ENCODE data around the gene RTKN. TPM values are rescaled to one million over a fixed set of nuclear protein-coding genes. Genes with fewer than 3 reads are reported as not detected.
"Not testable (repeated sequence)": the region's sequence is repeated elsewhere in the genome, so short reads cannot be mapped to it uniquely, and the experiment has no call there.

The RTKN gene
- total and polyA plus RNA-seq, 4 donors: 10.3 to 27.7 (median 15.6) TPM

- H3K4me3 ChIP-seq (ENCODE audit: low read length in 2 of 2); H3K9me3 ChIP-seq (ENCODE audit: control insufficient read depth, low read length); H3K36me3 ChIP-seq (ENCODE audit: control insufficient read depth in 1 of 2, insufficient read depth in 2 of 2, low read length in 1 of 2); H3K4me1 ChIP-seq (ENCODE audit: control insufficient read depth in 1 of 2, insufficient read depth in 2 of 2, low read length in 2 of 2); intact Hi-C loops (cut with DNase I); H3K27me3 ChIP-seq (ENCODE audit: control insufficient read depth in 1 of 2, insufficient read depth in 2 of 2, low read length in 1 of 2); ATAC-seq (ENCODE audit: low FRiP score); H3K27ac ChIP-seq (ENCODE audit: low read depth in 1 of 2, low read length in 2 of 2): not testable (repeated sequence)
- WGBS, 2 donors: 93 to 97% methylated on average over 16 of the region's 16 CpGs
- DNase-seq: peak in 1 of 2 donors; percentile 62
Observed at GRCh38 chr2:74442483-74443297, 953 bp upstream of the RTKN start.

- Histone ChIP-seq H3K27ac (ENCODE audit: low read depth in 1 of 2, low read length in 2 of 2) (no peak overlapping the region), H3K4me3 (ENCODE audit: low read length in 2 of 2) (peak overlapping the region in 1 of 2 donors; percentile 41), H3K36me3 (ENCODE audit: control insufficient read depth in 1 of 2, insufficient read depth in 2 of 2, low read length in 1 of 2) (no peaks in the 10 kb centered on the region), H3K4me1 (ENCODE audit: control insufficient read depth in 1 of 2, insufficient read depth in 2 of 2, low read length in 2 of 2) (no peaks in the 10 kb centered on the region), H3K27me3 (ENCODE audit: control insufficient read depth in 1 of 2, insufficient read depth in 2 of 2, low read length in 1 of 2) (no peaks in the 10 kb centered on the region), H3K9me3 (ENCODE audit: control insufficient read depth, low read length) (no peaks in the 10 kb centered on the region)
- intact Hi-C loops (cut with DNase I): no loop called here
- peak; percentile 24 for ATAC-seq (ENCODE audit: low FRiP score)
- WGBS, 2 donors: 27 to 31% methylated on average over 33 of the region's 33 CpGs
- DNase-seq: no peak
Observed at GRCh38 chr2:74441170-74441689, 507 bp downstream of the RTKN start.

- 12 to 16% methylated on average over 38 to 45 of the region's 45 CpGs for WGBS, 2 donors
- H3K27ac ChIP-seq (ENCODE audit: low read depth in 1 of 2, low read length in 2 of 2): peak overlapping the region in 1 of 2 donors; percentile 41
- intact Hi-C loops (cut with DNase I): no loop called here
- H3K4me1 ChIP-seq (ENCODE audit: control insufficient read depth in 1 of 2, insufficient read depth in 2 of 2, low read length in 2 of 2): no peaks in the 10 kb centered on the region
- DNase-seq: peak; percentile 92 to 95
- H3K4me3 ChIP-seq (ENCODE audit: low read length in 2 of 2): peak overlapping the region; percentile 8 to 41
- H3K36me3 ChIP-seq (ENCODE audit: control insufficient read depth in 1 of 2, insufficient read depth in 2 of 2, low read length in 1 of 2): no peaks in the 10 kb centered on the region
- no peaks in the 10 kb centered on the region for H3K27me3 ChIP-seq (ENCODE audit: control insufficient read depth in 1 of 2, insufficient read depth in 2 of 2, low read length in 1 of 2)
- peak; percentile 95 for ATAC-seq (ENCODE audit: low FRiP score)
- no peaks in the 10 kb centered on the region for H3K9me3 ChIP-seq (ENCODE audit: control insufficient read depth, low read length)
Observed at GRCh38 chr2:74440378-74441169, 1.2 kb downstream of the RTKN start.

- ATAC-seq (ENCODE audit: low FRiP score): peak; percentile 65
- H3K9me3 ChIP-seq (ENCODE audit: control insufficient read depth, low read length): no peaks in the 10 kb centered on the region
- no peaks in the 10 kb centered on the region for H3K36me3 ChIP-seq (ENCODE audit: control insufficient read depth in 1 of 2, insufficient read depth in 2 of 2, low read length in 1 of 2)
- peak overlapping the region; percentile 8 to 41 for H3K4me3 ChIP-seq (ENCODE audit: low read length in 2 of 2)
- intact Hi-C loops (cut with DNase I): no loop called here
- 4% methylated on average over 13 to 14 of the region's 14 CpGs for WGBS, 2 donors
- no peaks in the 10 kb centered on the region for H3K4me1 ChIP-seq (ENCODE audit: control insufficient read depth in 1 of 2, insufficient read depth in 2 of 2, low read length in 2 of 2)
- H3K27me3 ChIP-seq (ENCODE audit: control insufficient read depth in 1 of 2, insufficient read depth in 2 of 2, low read length in 1 of 2): no peaks in the 10 kb centered on the region
- H3K27ac ChIP-seq (ENCODE audit: low read depth in 1 of 2, low read length in 2 of 2): peak overlapping the region in 1 of 2 donors; percentile 20
- DNase-seq: peak; percentile 85 to 88
Observed at GRCh38 chr2:74439803-74440377, 1.8 kb downstream of the RTKN start.

GRCh38 chr2:74439373-74439772, 2.4 kb downstream of the RTKN start:
- H3K4me1 ChIP-seq (ENCODE audit: control insufficient read depth in 1 of 2, insufficient read depth in 2 of 2, low read length in 2 of 2): no peaks in the 10 kb centered on the region
- peak overlapping the region in 1 of 2 donors; percentile 41 for H3K4me3 ChIP-seq (ENCODE audit: low read length in 2 of 2)

GRCh38 chr2:74438248-74438647, 3.5 kb downstream of the RTKN start:
- ATAC-seq (ENCODE audit: low FRiP score): no peak
- 96 to 100% methylated on average over 1 of the region's 1 CpG for WGBS, 2 donors
- H3K36me3 ChIP-seq (ENCODE audit: control insufficient read depth in 1 of 2, insufficient read depth in 2 of 2, low read length in 1 of 2): no peaks in the 10 kb centered on the region
- no peaks in the 10 kb centered on the region for H3K9me3 ChIP-seq (ENCODE audit: control insufficient read depth, low read length)
- no peak overlapping the region for H3K4me3 ChIP-seq (ENCODE audit: low read length in 2 of 2)
- H3K27ac ChIP-seq (ENCODE audit: low read depth in 1 of 2, low read length in 2 of 2): no peak overlapping the region
- H3K4me1 ChIP-seq (ENCODE audit: control insufficient read depth in 1 of 2, insufficient read depth in 2 of 2, low read length in 2 of 2): no peaks in the 10 kb centered on the region
- DNase-seq: no peak
- no peaks in the 10 kb centered on the region for H3K27me3 ChIP-seq (ENCODE audit: control insufficient read depth in 1 of 2, insufficient read depth in 2 of 2, low read length in 1 of 2)
- intact Hi-C loops (cut with DNase I): no loop called here

More at GRCh38 chr2:74439373-74439772, 2.4 kb downstream of the RTKN start:
- Histone ChIP-seq H3K9me3 (ENCODE audit: control insufficient read depth, low read length) (no peaks in the 10 kb centered on the region), H3K27me3 (ENCODE audit: control insufficient read depth in 1 of 2, insufficient read depth in 2 of 2, low read length in 1 of 2) (no peaks in the 10 kb centered on the region), H3K27ac (ENCODE audit: low read depth in 1 of 2, low read length in 2 of 2) (no peak overlapping the region), H3K36me3 (ENCODE audit: control insufficient read depth in 1 of 2, insufficient read depth in 2 of 2, low read length in 1 of 2) (no peaks in the 10 kb centered on the region)
- ATAC-seq (ENCODE audit: low FRiP score): no peak
- intact Hi-C loops (cut with DNase I): no loop called here
- DNase-seq: peak in 1 of 2 donors; percentile 36
- 21 to 25% methylated on average over 3 of the region's 3 CpGs for WGBS, 2 donors

- Histone ChIP-seq H3K36me3 (ENCODE audit: control insufficient read depth in 1 of 2, insufficient read depth in 2 of 2, low read length in 1 of 2) (no peaks in the 10 kb centered on the region), H3K27me3 (ENCODE audit: control insufficient read depth in 1 of 2, insufficient read depth in 2 of 2, low read length in 1 of 2) (no peaks in the 10 kb centered on the region), H3K4me1 (ENCODE audit: control insufficient read depth in 1 of 2, insufficient read depth in 2 of 2, low read length in 2 of 2) (no peaks in the 10 kb centered on the region), H3K27ac (ENCODE audit: low read depth in 1 of 2, low read length in 2 of 2) (no peak overlapping the region), H3K4me3 (ENCODE audit: low read length in 2 of 2) (no peak overlapping the region), H3K9me3 (ENCODE audit: control insufficient read depth, low read length) (no peaks in the 10 kb centered on the region)
- DNase-seq (no peak), ATAC-seq (ENCODE audit: low FRiP score) (no peak)
- 71 to 72% methylated on average over 6 of the region's 6 CpGs for WGBS, 2 donors
- intact Hi-C loops (cut with DNase I): no loop called here
Observed at GRCh38 chr2:74436848-74437695, 4.7 kb downstream of the RTKN start.

All from aorta (tissue), 5 donors.